Muscle of arm (tissue), 14 donors: ENCODE data around the gene HEATR5B. TPM values are rescaled to one million over a fixed set of nuclear protein-coding genes. Genes with fewer than 3 reads are reported as not detected.

ENCODE experiments used
- DNase-seq: peaks from one replicate; pipeline ENCODE4 v3.0.0-alpha.2; 2013
- long read RNA-seq, 11 donors: transcript quantifications; one replicate each; lab custom pipeline, GENCODE V29; 2026
- polyA plus RNA-seq, 12 donors: library from polyadenylated mRNA; unstranded; fragments of 120-200 nt; gene quantifications; one replicate each; pipeline ENCODE4 v1.2.1, GENCODE V29; 2013; ENCODE audit not compliant: insufficient read length in 12 of 12

HEATR5B gene
- polyA plus RNA-seq: 10 to 100 TPM in 11 of 12 donors, not detected in 1; 12.1 to 20.3 (median 15.9) TPM
- long read RNA-seq, donor 1, full-length matches to known transcripts: 1 of 7 reads
- long read RNA-seq, donor 1, partial matches to known transcripts: 0 of 7 reads
- long read RNA-seq, donor 1, other reads (novel, unspliced or antisense): 6 of 7 reads
- long read RNA-seq, donor 2, full-length matches to known transcripts: 1 of 1 reads
- long read RNA-seq, donor 2, partial matches to known transcripts: 0 of 1 reads
- long read RNA-seq, donor 2, other reads (novel, unspliced or antisense): 0 of 1 reads
- long read RNA-seq, donor 3: 0 reads
- long read RNA-seq, donor 4: 0 reads
- long read RNA-seq, donor 5: 0 reads
- long read RNA-seq, donor 6: 0 reads
- long read RNA-seq, donor 7, partial matches to known transcripts: 5 of 5 reads
- long read RNA-seq, donor 7, other reads (novel, unspliced or antisense): 0 of 5 reads
- long read RNA-seq, donor 8, partial matches to known transcripts: 43 of 43 reads
- long read RNA-seq, donor 8, other reads (novel, unspliced or antisense): 0 of 43 reads
- long read RNA-seq, donor 9: 0 reads
- long read RNA-seq, donor 10: 0 reads
- long read RNA-seq, donor 11: 0 reads

GRCh38 chr2:37083873-37084794 is at the start of gene HEATR5B, which contains the start of gene GPATCH11:
TSS of gene HEATR5B (minus strand) at chr2:37084372. CDS start at chr2:37083414, 958 bp downstream.
TSS of gene GPATCH11 (plus strand) at chr2:37084518. CDS start at chr2:37088382, 3,864 bp downstream.
- peak; percentile 99 for DNase-seq

- no peak for DNase-seq
Observed at GRCh38 chr2:37132914-37133313, 48.7 kb upstream of the HEATR5B start.

GRCh38 chr2:37125416-37125815 is 41.2 kb upstream of the HEATR5B start:
- peak; percentile 39 for DNase-seq

- DNase-seq: no peak
Observed at GRCh38 chr2:37119157-37119556, 35.0 kb upstream of the HEATR5B start.

GRCh38 chr2:37117566-37117965 is 33.4 kb upstream of the HEATR5B start:
- no peak for DNase-seq

GRCh38 chr2:37111958-37112357 is 27.8 kb upstream of the HEATR5B start:
- no peak for DNase-seq

- DNase-seq: no peak
Observed at GRCh38 chr2:37110306-37111212, 26.4 kb upstream of the HEATR5B start.

- no peak for DNase-seq
Observed at GRCh38 chr2:37109523-37109922, 25.4 kb upstream of the HEATR5B start.

- no peak for DNase-seq
Observed at GRCh38 chr2:37105150-37105549, 21.0 kb upstream of the HEATR5B start.

- no peak for DNase-seq
Observed at GRCh38 chr2:37104178-37104577, 20.0 kb upstream of the HEATR5B start.

GRCh38 chr2:37102588-37102987 is 18.4 kb upstream of the HEATR5B start:
- DNase-seq: no peak

- no peak for DNase-seq
Observed at GRCh38 chr2:37100054-37100453, 15.9 kb upstream of the HEATR5B start.

GRCh38 chr2:37098416-37099118 is 14.4 kb upstream of the HEATR5B start:
- no peak for DNase-seq

- DNase-seq: no peak
Observed at GRCh38 chr2:37096568-37096967, 12.4 kb upstream of the HEATR5B start.

- no peak for DNase-seq
Observed at GRCh38 chr2:37091873-37092272, 7.7 kb upstream of the HEATR5B start.

- no peak for DNase-seq
Observed at GRCh38 chr2:37090019-37090477, 5.9 kb upstream of the HEATR5B start.

- DNase-seq: no peak
Observed at GRCh38 chr2:37085731-37086147, 1.6 kb upstream of the HEATR5B start.

GRCh38 chr2:37084797-37085196 is 625 bp upstream of the HEATR5B start:
- DNase-seq: no peak

- no peak for DNase-seq
Observed at GRCh38 chr2:37080689-37081088, 3.5 kb downstream of the HEATR5B start.

GRCh38 chr2:37080266-37080665 is 3.9 kb downstream of the HEATR5B start:
- no peak for DNase-seq
